Thyroid gland (tissue), 4 donors: ENCODE results near the gene MKKS.

Experiments
- POLR2A ChIP-seq, 2 donors: fragments of 450-650 bp; IDR thresholded peaks; one replicate each; pipeline ENCODE4 v1.6.1; 2017; ENCODE audit warnings: antibody characterized with exemption in 2 of 2, mild to moderate bottlenecking in 2 of 2, moderate library complexity in 1 of 2
- TF ChIP-seq, protein P1 (sequence below), 6 experiments: fragments of 200-600 bp in 3 of 6; fragments of 450-650 bp in 3 of 6; sonication (generic) in 3 of 6; IDR thresholded peaks; one replicate each; pipeline ENCODE4 v1.5.1; 2016 to 2019; ENCODE audit warnings: antibody characterized with exemption in 6 of 6, mild to moderate bottlenecking in 2 of 6, inconsistent platforms in 1 of 6, moderate library complexity in 1 of 6

DNA sequence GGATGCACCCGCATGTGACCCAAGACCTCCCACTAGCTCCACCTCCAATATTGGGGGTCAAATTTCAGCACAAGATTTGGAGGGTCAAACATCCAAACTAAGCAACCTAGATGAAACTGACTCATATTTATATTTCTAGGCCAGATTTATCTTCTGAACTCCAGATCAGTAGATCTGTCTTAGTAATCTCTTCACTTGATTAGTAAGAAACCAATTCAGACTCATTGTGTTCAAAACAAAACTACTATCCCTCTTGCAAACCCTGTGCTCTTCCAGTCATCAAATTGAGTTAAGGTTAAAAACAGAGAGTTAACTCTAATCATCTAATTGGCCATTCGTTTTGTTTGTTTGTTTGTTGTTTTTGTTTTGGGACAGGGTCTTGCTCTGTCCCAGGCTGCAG is 43.3 kb downstream of the MKKS start:
- TF ChIP-seq, protein P1, sequence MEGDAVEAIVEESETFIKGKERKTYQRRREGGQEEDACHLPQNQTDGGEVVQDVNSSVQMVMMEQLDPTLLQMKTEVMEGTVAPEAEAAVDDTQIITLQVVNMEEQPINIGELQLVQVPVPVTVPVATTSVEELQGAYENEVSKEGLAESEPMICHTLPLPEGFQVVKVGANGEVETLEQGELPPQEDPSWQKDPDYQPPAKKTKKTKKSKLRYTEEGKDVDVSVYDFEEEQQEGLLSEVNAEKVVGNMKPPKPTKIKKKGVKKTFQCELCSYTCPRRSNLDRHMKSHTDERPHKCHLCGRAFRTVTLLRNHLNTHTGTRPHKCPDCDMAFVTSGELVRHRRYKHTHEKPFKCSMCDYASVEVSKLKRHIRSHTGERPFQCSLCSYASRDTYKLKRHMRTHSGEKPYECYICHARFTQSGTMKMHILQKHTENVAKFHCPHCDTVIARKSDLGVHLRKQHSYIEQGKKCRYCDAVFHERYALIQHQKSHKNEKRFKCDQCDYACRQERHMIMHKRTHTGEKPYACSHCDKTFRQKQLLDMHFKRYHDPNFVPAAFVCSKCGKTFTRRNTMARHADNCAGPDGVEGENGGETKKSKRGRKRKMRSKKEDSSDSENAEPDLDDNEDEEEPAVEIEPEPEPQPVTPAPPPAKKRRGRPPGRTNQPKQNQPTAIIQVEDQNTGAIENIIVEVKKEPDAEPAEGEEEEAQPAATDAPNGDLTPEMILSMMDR (IDR thresholded peaks at IDR 0.05): no peak
- TF ChIP-seq POLR2A (IDR thresholded peaks at IDR 0.05): no peak
